Parathyroid adenoma (tissue), 2 donors: Measurements from ENCODE around the gene NR0B1.

Experiments used
- H2AFZ ChIP-seq: fragments of 300-600 bp; sonication (generic); one replicate; pipeline ENCODE4 v1.7.0; 2017; ENCODE audit warnings: antibody characterized with exemption, mild to moderate bottlenecking
- H3K27ac ChIP-seq: fragments of 300-600 bp; sonication (generic); one replicate; pipeline ENCODE4 v1.7.0; 2017
- H3K27me3 ChIP-seq: fragments of 300-600 bp; sonication (generic); one replicate; pipeline ENCODE4 v1.7.0; 2017; ENCODE audit warnings: low read length; ENCODE audit not compliant: control insufficient read depth, insufficient read depth
- H3K36me3 ChIP-seq: fragments of 300-600 bp; sonication (generic); one replicate; pipeline ENCODE4 v1.7.0; 2017; ENCODE audit warnings: low read length; ENCODE audit not compliant: control insufficient read depth, insufficient read depth
- H3K4me1 ChIP-seq: fragments of 300-600 bp; sonication (generic); one replicate; pipeline ENCODE4 v1.7.0; 2017; ENCODE audit warnings: control low read depth
- H3K4me2 ChIP-seq: fragments of 300-600 bp; sonication (generic); one replicate; pipeline ENCODE4 v1.7.0; 2017; ENCODE audit warnings: low read length
- H3K4me3 ChIP-seq: fragments of 300-600 bp; sonication (generic); one replicate; pipeline ENCODE4 v1.7.0; 2017; ENCODE audit warnings: low read depth, low read length
- H3K79me2 ChIP-seq: fragments of 300-600 bp; sonication (generic); one replicate; pipeline ENCODE4 v1.7.0; 2017; ENCODE audit warnings: control low read depth
- H3K9ac ChIP-seq: fragments of 300-600 bp; sonication (generic); one replicate; pipeline ENCODE4 v1.7.0; 2017; ENCODE audit warnings: mild to moderate bottlenecking
- H3K9me3 ChIP-seq: fragments of 300-600 bp; sonication (generic); one replicate; pipeline ENCODE4 v1.7.0; 2017; ENCODE audit warnings: low read length; ENCODE audit not compliant: control insufficient read depth
- CTCF ChIP-seq: fragments of 300-600 bp; sonication (generic); IDR thresholded peaks from one replicate; pipeline ENCODE4 v1.7.0; 2017; ENCODE audit warnings: antibody characterized with exemption, mild to moderate bottlenecking
- donor health status: primary hyperparathyroidism.

The NR0B1 gene

GRCh38 chrX:30308263-30309138 lies 689 bp downstream of the NR0B1 start:
- no peaks in the 10 kb centered on the region for H3K4me1 ChIP-seq
- no peak for TF ChIP-seq CTCF
- H3K27me3 ChIP-seq: no peaks in the 10 kb centered on the region
- no peaks in the 10 kb centered on the region for H3K9me3 ChIP-seq
- H3K79me2 ChIP-seq: no peaks in the 10 kb centered on the region
- no peak overlapping the region for H3K27ac ChIP-seq
- no peak overlapping the region for H3K4me2 ChIP-seq
- H2AFZ ChIP-seq: no peak overlapping the region
- H3K4me3 ChIP-seq: no peak overlapping the region
- H3K9ac ChIP-seq: no peak overlapping the region
- no peaks in the 10 kb centered on the region for H3K36me3 ChIP-seq

GRCh38 chrX:30307466-30307865 lies 1.7 kb downstream of the NR0B1 start:
- no peak overlapping the region for H3K27ac ChIP-seq
- no peak overlapping the region for H3K4me3 ChIP-seq
- no peaks in the 10 kb centered on the region for H3K27me3 ChIP-seq
- H3K9me3 ChIP-seq: no peaks in the 10 kb centered on the region
- no peaks in the 10 kb centered on the region for H3K36me3 ChIP-seq
- H2AFZ ChIP-seq: no peak overlapping the region
- no peak for TF ChIP-seq CTCF
- H3K79me2 ChIP-seq: no peaks in the 10 kb centered on the region
- H3K9ac ChIP-seq: no peak overlapping the region
- H3K4me2 ChIP-seq: no peak overlapping the region
- H3K4me1 ChIP-seq: no peaks in the 10 kb centered on the region

- no peaks in the 10 kb centered on the region for H3K36me3 ChIP-seq
- no peak overlapping the region for H2AFZ ChIP-seq
- no peak overlapping the region for H3K9ac ChIP-seq
- H3K27me3 ChIP-seq: no peaks in the 10 kb centered on the region
- no peak overlapping the region for H3K4me3 ChIP-seq
- no peak overlapping the region for H3K27ac ChIP-seq
- no peaks in the 10 kb centered on the region for H3K4me1 ChIP-seq
- no peaks in the 10 kb centered on the region for H3K9me3 ChIP-seq
- H3K79me2 ChIP-seq: no peaks in the 10 kb centered on the region
- TF ChIP-seq CTCF: no peak
- H3K4me2 ChIP-seq: no peak overlapping the region
These were observed 4.3 kb downstream of the NR0B1 start for GRCh38 chrX:30304866-30305265.

GRCh38 chrX:30302956-30303355 lies 6.2 kb downstream of the NR0B1 start:
- TF ChIP-seq CTCF: no peak

GRCh38 chrX:30301963-30302362 lies 7.2 kb downstream of the NR0B1 start:
- Histone ChIP-seq H3K9ac (no peak overlapping the region), H3K27me3 (no peaks in the 10 kb centered on the region), H3K9me3 (no peaks in the 10 kb centered on the region), H3K79me2 (no peaks in the 10 kb centered on the region), H3K4me3 (no peak overlapping the region), H3K4me1 (no peaks in the 10 kb centered on the region), H3K4me2 (no peak overlapping the region), H3K36me3 (no peaks in the 10 kb centered on the region), H3K27ac (no peak overlapping the region), H2AFZ (no peak overlapping the region)
- TF ChIP-seq CTCF: no peak

More at GRCh38 chrX:30302956-30303355, 6.2 kb downstream of the NR0B1 start:
- H3K9ac ChIP-seq: no peak overlapping the region
- H3K27ac ChIP-seq: no peak overlapping the region
- no peaks in the 10 kb centered on the region for H3K27me3 ChIP-seq
- no peak overlapping the region for H3K4me3 ChIP-seq
- H3K79me2 ChIP-seq: no peaks in the 10 kb centered on the region
- H3K36me3 ChIP-seq: no peaks in the 10 kb centered on the region
- H2AFZ ChIP-seq: no peak overlapping the region
- H3K4me1 ChIP-seq: no peaks in the 10 kb centered on the region
- H3K4me2 ChIP-seq: no peak overlapping the region
- H3K9me3 ChIP-seq: no peaks in the 10 kb centered on the region
